Psoas muscle (tissue), 8 donors: ENCODE measurements around the gene CFL1. TPM values are rescaled to one million over a fixed set of nuclear protein-coding genes. Genes with fewer than 3 reads are reported as not detected.

Experiments
- ATAC-seq, 4 donors: fragments of 200-7000 bp; cut with Tn5 transposase; one replicate each; pipeline ENCODE4 v1.9.1; 2020; ENCODE audit warnings: moderate library complexity in 3 of 4, mild to moderate bottlenecking in 2 of 4
- DNase-seq, 2 donors: peaks; one replicate each; pipeline ENCODE4 v3.0.0-alpha.2; 2020
- H3K27ac ChIP-seq: fragments of 200-600 bp; one replicate; pipeline ENCODE4 v1.8.0; 2022
- H3K27me3 ChIP-seq, 3 donors: fragments of 200-600 bp in 1 of 3; one replicate each; pipeline versions ENCODE4 v1.6.1 to v1.8.0; 2013 to 2022; ENCODE audit warnings: low read length in 2 of 3, mild to moderate bottlenecking in 2 of 3, moderate library complexity in 1 of 3; ENCODE audit not compliant: insufficient read depth in 3 of 3
- H3K36me3 ChIP-seq, 2 donors: fragments of 200-600 bp in 1 of 2; one replicate each; pipeline versions ENCODE4 v1.6.1 to v1.8.0; 2013 to 2022; ENCODE audit warnings: low read depth in 1 of 2, mild to moderate bottlenecking in 1 of 2, moderate library complexity in 1 of 2; ENCODE audit not compliant: insufficient read depth in 1 of 2
- H3K4me1 ChIP-seq: fragments of 200-600 bp; one replicate; pipeline ENCODE4 v1.8.0; 2022
- H3K4me3 ChIP-seq: fragments of 200-600 bp; one replicate; pipeline ENCODE4 v1.8.0; 2022; ENCODE audit warnings: mild to moderate bottlenecking
- H3K9me3 ChIP-seq: fragments of 200-600 bp; one replicate; pipeline ENCODE4 v1.8.0; 2022
- WGBS, 3 donors: extraction: QIAGEN DNeasy Blood & Tissue Kit; methylation state at CpG; one replicate each; pipeline versions ENCODE4 v1.1.6 to v1.1.7; 2013; 5-methylcytosine and 5-hydroxymethylcytosine counted together
- intact Hi-C, 2 donors: fragments of 100-400 bp; cut with DNase I; formaldehyde crosslinking; loops; one replicate each; pipeline versions ENCODE4 v1.11.0 to v1.14.2; 2022
- polyA plus RNA-seq, 3 donors: library from polyadenylated mRNA; stranded (reverse); fragments of 200-250 nt; gene quantifications; one replicate each; pipeline ENCODE4 v1.2.3, GENCODE V29; 2013
- total RNA-seq, 4 donors: library from RNA; stranded (reverse); fragmentation: NEBNext Ultra II Directional in 2 of 4; extraction: Animal tissue kit (Norgen Biotek cat#: 25700) in 2 of 4; gene quantifications; one replicate each; pipeline versions ENCODE4 v1.2.1 to v1.2.4, GENCODE V29; 2021 to 2023
- TF ChIP-seq, protein P1 (sequence below): fragments of 200-600 bp; IDR thresholded peaks from one replicate; pipeline ENCODE4 v1.8.0; 2022; ENCODE audit warnings: antibody characterized with exemption
- donor health status: healthy with polysubstance abuse.
- donor health status: DM: no; HTN: no; CAD: no; lungs with moderate emphysema.
- donor health status: Bipolar disorder and iron deficiency.
- donor health status: healthy.
- donor health status: DM: yes; HTN: yes; CAD: no.
- donor health status: DM: no; HTN: no; CAD: no.
- donor health status: DM: no; HTN: no; CAD: no.
- donor health status: DM: yes; HTN: yes; CAD: no.

CFL1 gene
- total and polyA plus RNA-seq, 7 donors = 175 to 843 (median 225) TPM

GRCh38 chr11:65885231-65885630 lies 27.3 kb upstream of the CFL1 start:
- H3K27me3 ChIP-seq = no peaks in the 10 kb centered on the region
- TF ChIP-seq, protein P1, sequence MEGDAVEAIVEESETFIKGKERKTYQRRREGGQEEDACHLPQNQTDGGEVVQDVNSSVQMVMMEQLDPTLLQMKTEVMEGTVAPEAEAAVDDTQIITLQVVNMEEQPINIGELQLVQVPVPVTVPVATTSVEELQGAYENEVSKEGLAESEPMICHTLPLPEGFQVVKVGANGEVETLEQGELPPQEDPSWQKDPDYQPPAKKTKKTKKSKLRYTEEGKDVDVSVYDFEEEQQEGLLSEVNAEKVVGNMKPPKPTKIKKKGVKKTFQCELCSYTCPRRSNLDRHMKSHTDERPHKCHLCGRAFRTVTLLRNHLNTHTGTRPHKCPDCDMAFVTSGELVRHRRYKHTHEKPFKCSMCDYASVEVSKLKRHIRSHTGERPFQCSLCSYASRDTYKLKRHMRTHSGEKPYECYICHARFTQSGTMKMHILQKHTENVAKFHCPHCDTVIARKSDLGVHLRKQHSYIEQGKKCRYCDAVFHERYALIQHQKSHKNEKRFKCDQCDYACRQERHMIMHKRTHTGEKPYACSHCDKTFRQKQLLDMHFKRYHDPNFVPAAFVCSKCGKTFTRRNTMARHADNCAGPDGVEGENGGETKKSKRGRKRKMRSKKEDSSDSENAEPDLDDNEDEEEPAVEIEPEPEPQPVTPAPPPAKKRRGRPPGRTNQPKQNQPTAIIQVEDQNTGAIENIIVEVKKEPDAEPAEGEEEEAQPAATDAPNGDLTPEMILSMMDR = no peak
- H3K4me3 ChIP-seq = no peak overlapping the region
- peaks cover 19% of the 10 kb centered on the region for H3K4me1 ChIP-seq
- H3K36me3 ChIP-seq = peaks cover 9 to 49% of the 10 kb centered on the region in 2 donors
- DNase-seq (no peak), ATAC-seq (no peak)
- no peak overlapping the region for H3K27ac ChIP-seq
- intact Hi-C loops = loop anchor here (5.0 kb wide), 1 partner anchor 77 kb away; the partner anchor contains the start of gene SART1 (in 2 of the 2)
- 89 to 94% (median 91%) methylated on average over 7 of the region's 7 CpGs for WGBS, 3 donors
- H3K9me3 ChIP-seq = no peaks in the 10 kb centered on the region

DNA sequence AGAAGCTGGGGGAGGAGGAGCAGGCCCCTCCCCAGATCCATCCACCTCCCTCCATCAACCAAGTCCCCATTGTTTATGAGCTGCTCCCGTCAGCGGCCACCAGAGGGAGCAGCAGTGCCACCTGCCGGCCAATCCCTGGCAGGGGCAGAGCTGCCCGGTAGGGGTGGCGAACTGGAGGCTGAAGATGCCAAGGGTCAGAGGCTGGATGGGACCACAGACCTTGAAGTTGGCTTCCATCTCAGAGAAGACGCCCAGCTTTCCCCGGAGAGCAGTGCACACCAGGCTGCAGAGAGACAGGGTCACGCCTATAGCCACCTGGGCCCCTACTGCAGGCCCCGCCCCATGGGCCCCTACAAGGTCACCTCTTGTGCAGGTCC lies 26.7 kb upstream of the CFL1 start:
- no peaks in the 10 kb centered on the region for H3K9me3 ChIP-seq
- peak; percentile 37 to 52 (median 44) for ATAC-seq
- 19 to 32% (median 22%) methylated on average over 8 to 9 of the region's 9 CpGs for WGBS, 3 donors
- no peaks in the 10 kb centered on the region for H3K27me3 ChIP-seq
- H3K4me1 ChIP-seq = peaks cover 15% of the 10 kb centered on the region
- intact Hi-C loops = loop anchor here (1.0 to 5.0 kb wide), 2 partner anchors 78 to 104 kb away; partner anchors contain the start of gene SART1 (in 2 of the 2)
- TF ChIP-seq, protein P1 = peak; percentile 99
- peaks cover 9 to 49% of the 10 kb centered on the region in 2 donors for H3K36me3 ChIP-seq
- H3K4me3 ChIP-seq = no peak overlapping the region
- H3K27ac ChIP-seq = no peak overlapping the region
- peak; percentile 80 to 87 for DNase-seq

GRCh38 chr11:65883786-65884715 lies 26.1 kb upstream of the CFL1 start:
- Histone ChIP-seq H3K4me3 (no peak overlapping the region), H3K4me1 (peaks cover 9% of the 10 kb centered on the region), H3K27me3 (no peaks in the 10 kb centered on the region), H3K9me3 (no peaks in the 10 kb centered on the region), H3K27ac (no peak overlapping the region), H3K36me3 (peaks cover 9 to 49% of the 10 kb centered on the region in 2 donors)
- intact Hi-C loops = loop anchor here in 1 of 2 donors (1.0 kb wide), 1 partner anchor 104 kb away; no protein-coding TSS in a partner anchor
- 79 to 82% (median 80%) methylated on average over 28 of the region's 28 CpGs for WGBS, 3 donors
- TF ChIP-seq, protein P1 = no peak
- ATAC-seq (no peak), DNase-seq (no peak)

- intact Hi-C loops = no loop called here
- H3K4me1 ChIP-seq = peaks cover 8% of the 10 kb centered on the region
- no peak overlapping the region for H3K27ac ChIP-seq
- DNase-seq (no peak), ATAC-seq (no peak)
- peaks cover 9 to 49% of the 10 kb centered on the region in 2 donors for H3K36me3 ChIP-seq
- 91 to 97% (median 92%) methylated on average over 12 to 13 of the region's 13 CpGs for WGBS, 3 donors
- no peaks in the 10 kb centered on the region for H3K9me3 ChIP-seq
- H3K4me3 ChIP-seq = no peak overlapping the region
- TF ChIP-seq, protein P1 = no peak
- no peaks in the 10 kb centered on the region for H3K27me3 ChIP-seq
Observed at GRCh38 chr11:65883058-65883761, 25.2 kb upstream of the CFL1 start.
